AG09319 (cell line): ENCODE measurements around the gene TRIM33.
"Not testable (repeated sequence)": the region's sequence is repeated elsewhere in the genome, so short reads cannot be mapped to it uniquely, and the experiment has no call there.

Experiments used
- DNase-seq: peaks from one replicate; pipeline ENCODE4 v3.0.0-alpha.2; 2010; ENCODE audit warnings: low read depth; ENCODE audit errors: extremely low read depth
- CTCF ChIP-seq: IDR thresholded peaks from 2 replicates; pipeline ENCODE4 v1.5.1; 2011; ENCODE audit warnings: low read depth, mild to moderate bottlenecking, inconsistent platforms, low read length, moderate library complexity

The TRIM33 gene

GRCh38 chr1:114488739-114489138 is 22.3 kb downstream of the TRIM33 start:
- DNase-seq = no peak
- no peak for TF ChIP-seq CTCF

GRCh38 chr1:114485286-114485685 is 25.7 kb downstream of the TRIM33 start:
- DNase-seq = no peak
- no peak for TF ChIP-seq CTCF

GRCh38 chr1:114482585-114482984 is 28.4 kb downstream of the TRIM33 start:
- no peak for TF ChIP-seq CTCF
- no peak for DNase-seq

GRCh38 chr1:114479636-114480035 is 31.4 kb downstream of the TRIM33 start:
- DNase-seq = not testable (repeated sequence)

- DNase-seq = no peak
- TF ChIP-seq CTCF = no peak
These were observed 31.9 kb downstream of the TRIM33 start for GRCh38 chr1:114479134-114479533.

GRCh38 chr1:114473796-114474195 is 37.2 kb downstream of the TRIM33 start:
- no peak for DNase-seq
- TF ChIP-seq CTCF = no peak

GRCh38 chr1:114472408-114472807 is 38.6 kb downstream of the TRIM33 start:
- no peak for TF ChIP-seq CTCF
- no peak for DNase-seq

- TF ChIP-seq CTCF = no peak
- no peak for DNase-seq
These were observed 40.3 kb downstream of the TRIM33 start for GRCh38 chr1:114470681-114471080.
